ACC112 (cell line): ENCODE measurements around the gene IRF3.

ENCODE experiments used
- H2AFZ ChIP-seq: fragments of 200-600 bp; sonication (generic); one replicate; pipeline ENCODE4 v1.6.0; 2017; ENCODE audit warnings: antibody characterized with exemption, low read length; ENCODE audit not compliant: unreplicated experiment
- H3K27ac ChIP-seq: fragments of 200-600 bp; sonication (generic); 2 replicates; pipeline ENCODE4 v1.5.1; 2014; ENCODE audit warnings: low read depth, mild to moderate bottlenecking, antibody characterized with exemption, low read length, moderate library complexity
- H3K27me3 ChIP-seq: fragments of 200-600 bp; sonication (generic); 2 replicates; pipeline ENCODE4 v1.6.1; 2014; ENCODE audit warnings: mild to moderate bottlenecking, antibody characterized with exemption, low read length, moderate library complexity, mixed read lengths; ENCODE audit not compliant: insufficient read depth
- H3K36me3 ChIP-seq: fragments of 200-600 bp; sonication (generic); 2 replicates; pipeline ENCODE4 v1.6.1; 2016; ENCODE audit warnings: mild to moderate bottlenecking, antibody characterized with exemption, low read length, moderate library complexity, mixed read lengths; ENCODE audit not compliant: insufficient read depth
- H3K4me1 ChIP-seq: fragments of 200-600 bp; sonication (generic); one replicate; pipeline ENCODE4 v1.6.1; 2016; ENCODE audit warnings: low read length, mixed read lengths; ENCODE audit not compliant: insufficient read depth, unreplicated experiment, control insufficient read depth
- H3K4me3 ChIP-seq: fragments of 200-600 bp; sonication (generic); 2 replicates; pipeline ENCODE4 v1.5.1; 2014; ENCODE audit warnings: mild to moderate bottlenecking, low read depth, low read length
- H3K79me2 ChIP-seq: fragments of 200-600 bp; sonication (generic); one replicate; pipeline ENCODE4 v1.6.0; 2016; ENCODE audit warnings: low read length; ENCODE audit not compliant: control insufficient read depth, unreplicated experiment, insufficient read depth

Gene IRF3

GRCh38 chr19:49655570-49656455, 9.8 kb downstream of the IRF3 start:
- no peak overlapping the region for H3K27ac ChIP-seq
- H2AFZ ChIP-seq: no peak overlapping the region
- no peaks in the 10 kb centered on the region for H3K27me3 ChIP-seq
- no peak overlapping the region for H3K4me3 ChIP-seq
- no peaks in the 10 kb centered on the region for H3K36me3 ChIP-seq
- no peaks in the 10 kb centered on the region for H3K79me2 ChIP-seq
- no peaks in the 10 kb centered on the region for H3K4me1 ChIP-seq

GRCh38 chr19:49654581-49654980, 11.1 kb downstream of the IRF3 start:
- Histone ChIP-seq H3K27ac (no peak overlapping the region), H3K27me3 (no peaks in the 10 kb centered on the region), H3K79me2 (no peaks in the 10 kb centered on the region), H3K36me3 (0 out of 2 replicates have a peak, but pooled peaks cover 3% of the 10 kb centered on the region), H3K4me1 (no peaks in the 10 kb centered on the region), H3K4me3 (no peak overlapping the region), H2AFZ (no peak overlapping the region)

DNA sequence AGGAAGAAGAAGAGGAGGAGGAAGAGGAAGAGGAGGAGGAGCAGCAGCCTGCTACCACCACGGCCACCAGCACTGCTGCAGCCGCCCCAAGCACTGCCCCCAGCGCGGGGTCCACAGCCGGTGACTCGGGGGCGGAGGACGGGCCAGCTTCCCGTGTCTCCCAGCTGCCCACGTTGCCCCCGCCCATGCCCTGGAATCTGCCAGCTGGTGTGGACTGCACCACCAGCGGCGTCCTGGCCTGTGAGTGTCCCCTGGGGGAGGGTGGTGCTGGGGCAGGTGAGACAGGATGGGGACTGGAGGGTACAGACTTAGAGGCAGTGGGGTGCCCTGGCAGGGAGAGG, 12.2 kb downstream of the IRF3 start:
- H3K4me3 ChIP-seq: no peak overlapping the region
- no peaks in the 10 kb centered on the region for H3K4me1 ChIP-seq
- H3K79me2 ChIP-seq: no peaks in the 10 kb centered on the region
- H3K27me3 ChIP-seq: no peaks in the 10 kb centered on the region
- 0 out of 2 replicates have a peak, but pooled peaks cover 3% of the 10 kb centered on the region for H3K36me3 ChIP-seq
- no peak overlapping the region for H2AFZ ChIP-seq
- no peak overlapping the region for H3K27ac ChIP-seq

DNA sequence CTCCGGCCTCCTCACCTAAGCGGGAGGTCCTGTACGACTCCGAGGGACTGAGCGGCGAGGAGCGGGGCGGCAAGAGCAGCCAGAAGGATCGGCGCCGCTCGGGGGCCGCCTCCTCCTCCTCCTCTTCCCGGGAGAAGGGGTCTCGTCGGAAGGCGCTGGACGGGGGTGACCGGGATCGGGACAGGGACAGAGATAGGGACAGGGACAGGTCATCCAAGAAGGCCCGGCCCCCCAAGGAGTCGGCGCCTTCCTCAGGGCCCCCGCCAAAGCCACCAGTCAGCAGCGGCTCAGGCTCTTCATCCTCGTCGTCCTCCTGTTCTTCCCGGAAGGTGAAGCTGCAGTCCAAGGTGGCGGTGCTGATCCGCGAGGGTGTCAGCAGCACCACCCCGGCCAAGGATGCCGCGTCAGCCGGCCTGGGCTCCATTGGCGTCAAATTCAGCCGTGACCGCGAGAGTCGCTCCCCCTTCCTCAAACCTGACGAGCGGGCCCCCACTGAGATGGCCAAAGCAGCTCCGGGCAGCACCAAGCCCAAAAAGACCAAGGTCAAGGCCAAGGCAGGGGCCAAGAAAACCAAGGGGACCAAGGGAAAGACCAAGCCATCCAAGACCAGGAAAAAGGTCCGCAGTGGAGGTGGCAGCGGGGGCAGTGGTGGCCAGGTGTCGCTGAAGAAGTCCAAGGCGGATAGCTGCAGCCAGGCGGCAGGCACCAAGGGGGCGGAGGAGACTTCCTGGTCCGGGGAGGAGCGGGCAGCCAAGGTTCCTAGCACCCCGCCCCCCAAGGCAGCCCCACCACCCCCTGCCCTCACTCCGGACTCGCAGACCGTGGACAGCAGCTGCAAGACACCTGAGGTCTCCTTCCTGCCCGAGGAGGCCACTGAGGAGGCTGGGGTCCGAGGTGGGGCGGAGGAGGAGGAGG, 12.8 kb downstream of the IRF3 start:
- no peaks in the 10 kb centered on the region for H3K79me2 ChIP-seq
- H3K4me3 ChIP-seq: no peak overlapping the region
- no peak overlapping the region for H3K27ac ChIP-seq
- H3K27me3 ChIP-seq: no peaks in the 10 kb centered on the region
- H2AFZ ChIP-seq: no peak overlapping the region
- H3K36me3 ChIP-seq: 0 out of 2 replicates have a peak, but pooled peaks cover 3% of the 10 kb centered on the region
- H3K4me1 ChIP-seq: no peaks in the 10 kb centered on the region

GRCh38 chr19:49651820-49652550, 13.7 kb downstream of the IRF3 start:
- Histone ChIP-seq H3K36me3 (0 out of 2 replicates have a peak, but pooled peaks cover 3% of the 10 kb centered on the region), H2AFZ (no peak overlapping the region), H3K27ac (no peak overlapping the region), H3K27me3 (no peaks in the 10 kb centered on the region), H3K79me2 (peaks cover 6% of the 10 kb centered on the region), H3K4me1 (no peaks in the 10 kb centered on the region), H3K4me3 (no peak overlapping the region)

DNA sequence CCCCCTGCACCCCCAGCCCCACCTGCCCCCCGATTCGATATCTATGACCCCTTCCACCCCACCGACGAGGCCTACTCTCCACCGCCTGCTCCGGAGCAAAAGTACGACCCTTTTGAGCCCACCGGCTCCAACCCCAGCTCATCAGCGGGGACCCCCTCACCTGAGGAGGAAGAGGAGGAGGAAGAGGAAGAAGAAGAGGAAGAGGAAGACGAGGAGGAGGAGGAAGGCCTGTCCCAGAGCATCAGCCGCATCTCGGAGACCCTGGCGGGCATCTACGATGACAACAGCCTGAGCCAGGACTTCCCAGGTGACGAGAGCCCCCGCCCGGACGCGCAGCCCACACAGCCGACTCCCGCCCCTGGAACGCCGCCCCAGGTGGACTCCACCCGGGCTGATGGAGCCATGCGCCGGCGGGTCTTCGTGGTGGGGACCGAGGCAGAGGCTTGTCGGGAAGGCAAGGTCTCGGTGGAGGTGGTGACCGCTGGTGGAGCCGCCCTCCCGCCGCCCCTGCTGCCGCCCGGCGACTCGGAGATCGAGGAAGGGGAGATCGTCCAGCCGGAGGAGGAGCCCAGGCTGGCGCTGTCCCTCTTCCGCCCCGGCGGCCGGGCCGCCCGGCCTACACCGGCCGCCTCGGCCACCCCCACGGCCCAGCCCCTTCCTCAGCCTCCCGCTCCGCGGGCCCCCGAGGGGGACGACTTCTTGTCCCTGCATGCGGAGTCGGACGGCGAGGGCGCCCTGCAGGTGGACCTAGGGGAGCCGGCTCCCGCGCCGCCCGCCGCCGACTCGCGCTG, 14.4 kb downstream of the IRF3 start:
- Histone ChIP-seq H2AFZ (no peak overlapping the region), H3K27ac (no peak overlapping the region), H3K4me1 (no peaks in the 10 kb centered on the region), H3K36me3 (0 out of 2 replicates have a peak, but pooled peaks cover 3% of the 10 kb centered on the region), H3K27me3 (no peaks in the 10 kb centered on the region), H3K4me3 (no peak overlapping the region), H3K79me2 (peaks cover 8% of the 10 kb centered on the region)

- H3K27ac ChIP-seq: no peak overlapping the region
- no peak overlapping the region for H3K4me3 ChIP-seq
- no peak overlapping the region for H2AFZ ChIP-seq
- 0 out of 2 replicates have a peak, but pooled peaks cover 3% of the 10 kb centered on the region for H3K36me3 ChIP-seq
- H3K79me2 ChIP-seq: peaks cover 44% of the 10 kb centered on the region
- no peaks in the 10 kb centered on the region for H3K27me3 ChIP-seq
- H3K4me1 ChIP-seq: peaks cover 14% of the 10 kb centered on the region
Measured at GRCh38 chr19:49646586-49646985, 19.1 kb downstream of the IRF3 start.

- no peak overlapping the region for H3K27ac ChIP-seq
- H3K4me3 ChIP-seq: no peak overlapping the region
- no peak overlapping the region for H2AFZ ChIP-seq
- H3K79me2 ChIP-seq: peaks cover 44% of the 10 kb centered on the region
- H3K27me3 ChIP-seq: no peaks in the 10 kb centered on the region
- 0 out of 2 replicates have a peak, but pooled peaks cover 3% of the 10 kb centered on the region for H3K36me3 ChIP-seq
- H3K4me1 ChIP-seq: peaks cover 14% of the 10 kb centered on the region
Measured at GRCh38 chr19:49645995-49646394, 19.7 kb downstream of the IRF3 start.

GRCh38 chr19:49645592-49645991, 20.1 kb downstream of the IRF3 start:
- Histone ChIP-seq H3K79me2 (peaks cover 44% of the 10 kb centered on the region), H3K4me3 (no peak overlapping the region), H3K36me3 (0 out of 2 replicates have a peak, but pooled peaks cover 3% of the 10 kb centered on the region), H3K4me1 (peaks cover 14% of the 10 kb centered on the region), H2AFZ (no peak overlapping the region), H3K27ac (no peak overlapping the region), H3K27me3 (no peaks in the 10 kb centered on the region)
